COLO829 (cell line): Measurements from ENCODE around the gene SPON2.
A peak's percentile ranks its signal among the peaks of the same experiment; 100 is the strongest.

Source experiments
- DNase-seq: peaks from one replicate; pipeline ENCODE4 v3.0.0; 2012; ENCODE audit warnings: low spot score

Gene SPON2

DNA sequence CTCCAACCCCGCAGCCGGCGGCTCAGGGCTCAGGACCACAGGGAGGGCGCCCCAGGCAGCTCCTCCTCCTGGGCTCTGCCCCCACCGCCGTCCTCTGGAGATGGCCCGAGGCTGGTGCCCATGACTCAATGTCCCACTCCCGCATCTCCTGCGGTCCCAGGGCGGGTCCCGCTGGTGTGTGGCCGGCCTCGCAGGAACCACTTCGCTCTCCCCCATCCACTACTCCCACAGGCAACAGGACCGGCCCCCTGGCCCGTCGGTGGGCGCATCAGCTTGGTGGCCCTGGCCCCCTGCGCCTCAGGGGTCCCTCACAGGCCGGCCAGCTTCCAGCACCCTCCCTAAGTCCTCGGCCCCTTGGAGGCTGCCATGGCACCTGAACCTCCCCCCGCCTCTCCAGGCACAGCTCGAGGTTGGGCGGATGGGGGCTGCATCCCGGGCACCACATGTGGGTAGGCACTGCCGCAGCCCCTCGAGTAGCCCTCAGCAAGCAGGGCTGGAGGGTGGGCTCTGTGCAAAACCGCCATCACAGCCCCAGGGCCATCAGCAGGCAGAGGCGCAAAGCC, 22.8 kb upstream of the SPON2 start:
- no peak for DNase-seq

- no peak for DNase-seq
Measured at GRCh38 chr4:1194010-1194900, 21.9 kb upstream of the SPON2 start.

DNA sequence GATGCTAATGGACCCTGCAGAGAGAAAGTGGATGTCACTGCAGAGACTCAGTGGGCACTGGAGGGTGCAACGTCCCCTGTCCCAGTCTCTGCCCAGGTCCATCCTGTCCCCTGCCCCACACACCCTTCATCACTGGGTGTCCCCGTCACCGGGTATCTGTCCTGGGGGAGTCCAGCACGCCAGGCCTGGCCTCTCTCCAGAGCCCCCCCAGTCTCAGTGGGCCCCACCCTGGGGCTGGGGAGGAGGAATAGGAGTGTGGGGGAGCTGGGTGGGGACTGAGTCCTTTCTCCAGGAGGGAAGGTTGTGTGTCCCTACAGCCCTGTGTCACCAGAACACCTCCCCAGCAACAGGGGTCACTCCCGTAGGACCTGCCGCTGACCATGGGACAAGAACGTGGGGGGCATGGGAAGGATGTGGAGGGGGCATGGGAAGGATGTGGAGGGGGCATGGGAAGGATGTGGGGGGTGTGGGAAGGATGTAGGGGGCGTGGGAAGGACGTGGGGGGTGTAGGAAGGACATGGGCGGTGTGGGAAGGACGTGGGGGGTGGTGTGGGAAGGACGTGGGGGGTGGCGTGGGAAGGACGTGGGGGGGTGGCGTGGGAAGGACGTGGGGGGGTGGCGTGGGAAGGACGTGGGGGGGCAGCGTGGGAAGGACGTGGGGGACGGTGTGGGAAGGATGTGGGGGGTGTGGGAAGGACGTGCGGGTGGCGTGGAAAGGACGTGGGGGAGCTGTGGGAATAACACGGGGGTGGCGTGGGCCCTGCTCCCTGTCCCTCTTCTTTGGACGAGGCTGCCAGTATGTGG, 21.0 kb upstream of the SPON2 start:
- DNase-seq = no peak

GRCh38 chr4:1192493-1193205, 20.3 kb upstream of the SPON2 start:
- DNase-seq = no peak

- peak; percentile 88 for DNase-seq
Measured at GRCh38 chr4:1192091-1192492, 19.7 kb upstream of the SPON2 start.

DNA sequence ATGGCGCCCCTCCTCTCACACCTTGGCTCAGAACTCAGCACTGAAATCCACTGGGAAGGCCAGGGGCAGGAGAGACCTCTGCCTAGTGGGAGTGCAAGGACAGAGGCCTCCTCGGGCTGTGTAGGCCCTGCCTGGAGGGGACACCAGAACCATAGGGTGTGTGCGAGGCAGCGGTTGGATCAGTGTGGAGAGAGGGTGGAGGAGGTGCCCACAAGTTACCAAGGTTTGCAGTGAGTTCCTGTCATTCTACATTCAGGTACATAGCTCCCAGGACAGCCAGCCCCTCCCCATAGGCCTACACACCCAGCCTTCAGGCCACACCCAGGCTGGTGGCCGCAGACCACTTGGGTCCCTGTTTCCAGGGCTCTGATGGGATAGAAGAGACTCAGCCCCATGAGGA, 19.2 kb upstream of the SPON2 start:
- no peak for DNase-seq

GRCh38 chr4:1187182-1187581, 14.8 kb upstream of the SPON2 start:
- no peak for DNase-seq

DNA sequence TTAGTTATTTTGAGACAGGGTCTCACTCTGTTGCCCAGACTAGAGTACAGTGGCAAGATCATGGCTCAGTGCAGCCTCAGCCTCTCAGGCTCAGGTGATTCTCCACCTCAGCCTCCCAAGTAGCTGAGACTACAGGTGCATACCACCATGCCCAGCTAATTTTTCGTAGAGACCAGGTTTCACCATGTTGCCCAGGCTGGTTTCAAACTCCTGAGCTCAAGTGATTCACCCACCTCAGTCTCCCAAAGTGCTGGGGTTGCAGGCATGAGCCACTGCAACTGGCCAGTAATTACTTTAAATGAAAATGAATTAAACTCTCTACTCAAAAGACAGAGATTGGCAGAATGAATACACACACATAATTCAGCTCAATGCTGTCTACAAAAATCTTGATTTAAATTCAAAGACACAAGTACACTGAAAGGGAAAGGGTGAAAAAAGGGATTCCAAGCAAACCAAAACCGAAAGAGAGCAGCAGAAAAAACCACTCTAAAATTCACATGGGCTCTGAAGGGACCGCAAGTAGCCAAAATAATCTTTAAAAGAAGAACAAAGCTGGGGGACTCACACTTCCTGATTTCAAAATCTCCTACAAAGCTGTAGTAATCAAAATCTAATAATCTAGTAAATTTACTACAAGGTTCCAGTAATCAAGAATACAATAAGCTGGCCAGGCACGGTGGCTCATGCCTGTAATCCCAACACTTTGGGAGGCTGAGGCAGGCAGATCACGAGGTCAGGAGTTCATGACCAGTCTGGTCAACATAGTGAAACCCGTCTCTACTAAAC, 11.8 kb upstream of the SPON2 start:
- no peak for DNase-seq

GRCh38 chr4:1182313-1182712, 9.9 kb upstream of the SPON2 start:
- no peak for DNase-seq

DNA sequence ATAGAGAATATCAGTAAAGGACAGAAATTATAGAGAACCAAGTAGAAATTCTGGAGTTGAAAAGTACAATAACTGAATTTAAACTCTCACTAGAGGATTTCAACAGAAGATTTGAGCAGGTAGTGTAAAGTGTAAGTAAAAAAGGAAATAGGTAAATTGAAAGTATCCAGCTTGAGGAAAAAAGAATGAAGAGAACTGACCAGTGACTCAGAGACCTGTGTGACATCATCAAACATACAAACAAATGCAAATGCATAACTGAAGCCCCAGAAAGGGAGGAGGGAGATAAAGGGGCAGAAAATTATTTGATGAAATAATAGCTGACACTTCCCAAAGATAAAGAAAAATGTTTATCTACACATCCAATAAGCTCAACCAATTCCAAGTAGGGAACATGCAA, 8.3 kb upstream of the SPON2 start:
- DNase-seq = no peak

GRCh38 chr4:1179976-1180375, 7.6 kb upstream of the SPON2 start:
- DNase-seq = no peak

DNA sequence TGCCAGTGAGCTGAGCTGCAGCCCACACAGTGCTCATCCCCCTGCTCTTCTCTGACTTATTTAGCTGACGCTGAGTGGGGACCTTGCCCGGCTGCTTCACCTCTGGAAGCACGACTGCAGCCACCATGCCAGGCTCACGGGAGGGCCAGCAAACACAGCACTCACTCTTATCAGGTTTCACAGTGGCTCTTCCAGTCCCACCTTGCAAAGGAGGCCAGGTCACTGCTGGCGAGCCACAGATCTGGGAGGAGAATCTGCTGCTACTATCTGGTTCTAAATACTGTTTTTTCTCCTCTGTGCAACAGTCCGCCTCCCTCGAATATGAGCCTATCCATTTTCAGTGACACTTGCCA, 6.7 kb upstream of the SPON2 start:
- no peak for DNase-seq

DNA sequence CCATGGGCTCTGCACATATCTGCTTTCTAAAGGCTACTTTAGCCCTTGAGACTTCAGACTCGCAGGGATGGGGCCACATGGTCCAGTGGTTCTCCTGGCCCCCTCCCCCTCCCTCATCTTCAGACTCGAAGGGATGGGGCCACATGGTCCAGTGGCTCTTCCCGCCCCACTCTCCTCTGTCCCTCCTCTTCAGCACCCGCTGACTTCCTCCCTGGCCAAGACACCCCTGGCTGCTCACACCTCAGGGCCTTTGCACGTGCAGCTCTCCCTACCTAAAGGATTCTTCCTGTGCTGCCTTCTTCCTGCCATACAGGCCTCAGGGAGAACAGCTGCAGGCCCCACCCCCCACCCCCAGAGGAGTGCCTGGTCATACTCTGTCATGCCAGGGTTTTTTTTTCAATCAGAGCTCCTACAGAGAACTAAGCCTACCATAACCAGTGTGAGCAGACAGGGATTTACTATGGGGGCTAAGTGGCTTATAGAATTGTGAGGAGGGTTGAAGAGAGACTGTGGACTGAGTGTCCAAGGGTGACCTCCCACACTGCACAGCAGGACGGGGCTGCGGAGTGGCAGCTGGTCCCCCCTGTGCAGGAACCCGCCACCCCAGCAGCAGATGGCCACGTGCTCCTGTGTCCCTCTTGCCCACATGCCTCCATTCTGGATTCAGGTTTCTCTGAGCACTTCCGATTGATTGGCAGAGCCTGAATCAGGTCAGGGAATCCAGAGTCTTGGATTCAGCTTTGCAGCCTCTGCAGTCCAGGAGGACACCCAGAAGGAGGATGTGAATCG, 6.1 kb upstream of the SPON2 start:
- no peak for DNase-seq

GRCh38 chr4:1177274-1178141, 5.1 kb upstream of the SPON2 start:
- DNase-seq = no peak

- DNase-seq = no peak
Measured at GRCh38 chr4:1176398-1177273, 4.3 kb upstream of the SPON2 start.

GRCh38 chr4:1175635-1176229, 3.3 kb upstream of the SPON2 start:
- DNase-seq = no peak

DNA sequence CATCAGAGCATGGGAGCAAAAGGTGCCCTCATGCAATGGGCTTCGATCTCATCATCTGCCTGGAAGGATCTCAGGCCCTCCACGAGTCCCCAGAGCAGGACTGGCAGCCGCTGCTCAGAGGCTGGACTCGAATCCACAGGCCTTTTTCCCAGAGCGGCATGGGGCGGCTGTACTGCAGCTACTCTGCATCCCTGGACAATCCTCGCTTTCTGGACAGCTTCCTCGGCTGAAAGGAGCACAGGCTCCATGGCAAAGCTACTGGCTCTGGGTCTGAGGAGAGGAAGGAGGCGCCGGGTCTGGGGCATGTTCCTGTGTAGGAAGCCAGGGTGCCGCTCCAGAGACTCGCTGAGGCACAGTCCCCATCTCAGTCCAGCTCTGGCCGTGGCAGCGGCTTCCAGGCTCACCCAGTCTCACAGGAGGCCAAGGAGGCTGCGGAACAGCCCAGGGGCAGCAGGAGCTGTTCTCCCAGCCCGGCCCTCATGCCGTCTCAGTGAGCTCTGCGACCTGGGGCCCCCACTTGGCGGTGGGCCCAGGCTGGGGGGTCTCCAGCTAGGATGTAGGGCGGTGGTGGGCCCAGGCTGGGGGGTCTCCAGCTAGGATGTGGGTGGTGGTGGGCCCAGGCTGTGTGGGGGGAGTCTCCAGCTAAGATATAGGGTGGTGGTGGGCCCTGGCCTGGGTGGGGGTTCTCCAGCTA, 2.7 kb upstream of the SPON2 start:
- no peak for DNase-seq
